ENCODE data around the gene POT1.
A peak's percentile ranks its signal among the peaks of the same experiment; 100 is the strongest.
"Not testable (repeated sequence)": the region's sequence is repeated elsewhere in the genome, so short reads cannot be mapped to it uniquely, and the experiment has no call there.

POT1 gene, protein sequence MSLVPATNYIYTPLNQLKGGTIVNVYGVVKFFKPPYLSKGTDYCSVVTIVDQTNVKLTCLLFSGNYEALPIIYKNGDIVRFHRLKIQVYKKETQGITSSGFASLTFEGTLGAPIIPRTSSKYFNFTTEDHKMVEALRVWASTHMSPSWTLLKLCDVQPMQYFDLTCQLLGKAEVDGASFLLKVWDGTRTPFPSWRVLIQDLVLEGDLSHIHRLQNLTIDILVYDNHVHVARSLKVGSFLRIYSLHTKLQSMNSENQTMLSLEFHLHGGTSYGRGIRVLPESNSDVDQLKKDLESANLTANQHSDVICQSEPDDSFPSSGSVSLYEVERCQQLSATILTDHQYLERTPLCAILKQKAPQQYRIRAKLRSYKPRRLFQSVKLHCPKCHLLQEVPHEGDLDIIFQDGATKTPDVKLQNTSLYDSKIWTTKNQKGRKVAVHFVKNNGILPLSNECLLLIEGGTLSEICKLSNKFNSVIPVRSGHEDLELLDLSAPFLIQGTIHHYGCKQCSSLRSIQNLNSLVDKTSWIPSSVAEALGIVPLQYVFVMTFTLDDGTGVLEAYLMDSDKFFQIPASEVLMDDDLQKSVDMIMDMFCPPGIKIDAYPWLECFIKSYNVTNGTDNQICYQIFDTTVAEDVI

DNA sequence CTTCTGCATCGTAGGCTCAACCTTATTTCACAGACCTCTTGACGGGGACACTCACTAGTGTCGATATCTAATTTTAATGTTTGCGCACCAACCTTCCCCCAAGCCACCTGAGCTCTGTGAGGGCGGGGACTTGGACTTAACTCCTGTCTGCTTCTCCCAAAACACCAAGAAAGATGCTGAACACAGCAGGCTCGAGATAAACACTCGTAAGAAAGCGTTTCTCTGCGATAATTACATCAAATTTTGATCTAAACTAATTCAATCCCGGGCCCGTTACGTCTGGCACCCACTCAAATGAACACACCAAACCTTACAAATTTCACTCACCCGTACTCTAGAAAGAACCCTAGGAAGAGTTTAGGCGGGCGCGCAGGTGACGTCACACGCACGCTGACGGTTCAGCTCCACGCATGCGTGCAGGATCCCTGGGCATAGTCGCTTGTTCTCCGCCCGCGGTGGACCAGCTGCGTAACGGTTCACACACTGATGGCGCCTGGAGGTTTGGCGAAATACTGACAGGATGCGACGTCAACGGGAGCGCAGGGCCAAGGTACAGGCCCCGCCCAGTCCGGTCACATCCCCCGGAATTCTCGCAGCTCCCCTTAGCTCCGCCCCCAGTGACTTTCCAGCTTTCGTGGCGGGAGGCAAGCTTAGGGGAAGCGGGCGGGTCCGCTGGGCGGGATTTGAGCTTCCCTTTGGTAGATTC, at the start of gene POT1:
Gene POT1, minus strand, starts transcription at position 359 of the 706 bp plus-strand sequence. CDS start 32,652 bp downstream, outside the sequence.
- peak within 1 kb of the TSS; percentile 82 to 86 for H3K4me3 ChIP-seq (ENCODE audit: low read depth in 1 of 2, low read length in 2 of 2)
- no peaks in the 10 kb centered on the region for H3K27me3 ChIP-seq (ENCODE audit: control insufficient read depth in 1 of 2, insufficient read depth in 2 of 2, low read length in 2 of 2)
- peak within 1 kb of the TSS; percentile 26 for H3K27ac ChIP-seq (ENCODE audit: low read depth, low read length)
- H3K4me1 ChIP-seq (ENCODE audit: control insufficient read depth in 1 of 2, insufficient read depth in 2 of 2, low read length in 2 of 2) = peaks cover 0 to 7% of the 10 kb centered on the region in 2 donors
- no peaks in the 10 kb centered on the region for H3K9me3 ChIP-seq (ENCODE audit: control insufficient read depth in 1 of 2, low read length in 2 of 2)
- H3K9ac ChIP-seq (ENCODE audit: low read depth in 1 of 2, low read length in 2 of 2) = peak within 1 kb of the TSS; percentile 71 to 73
- H3K36me3 ChIP-seq (ENCODE audit: control insufficient read depth in 1 of 2, insufficient read depth in 2 of 2, low read length in 2 of 2) = no peaks in the 10 kb centered on the region

DNA sequence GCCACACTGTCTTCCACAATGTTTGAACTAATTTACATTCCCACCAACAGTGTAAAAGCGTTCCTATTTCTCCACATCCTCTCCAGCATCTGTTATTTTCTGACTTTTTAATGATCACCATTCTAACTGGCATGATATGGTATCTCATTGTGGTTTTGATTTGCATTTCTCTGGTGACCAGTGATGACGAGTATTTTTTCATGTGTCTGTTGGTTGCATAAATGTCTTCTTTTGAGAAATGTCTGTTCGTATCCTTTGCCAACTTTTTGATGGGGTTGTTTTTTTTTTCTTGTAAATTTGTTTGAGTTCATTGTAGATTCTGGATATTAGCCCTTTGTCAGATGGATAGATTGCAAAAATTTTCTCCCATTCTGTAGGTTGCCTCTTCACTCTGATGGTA, 45.5 kb upstream of the POT1 start:
- not testable (repeated sequence) for H3K27me3 ChIP-seq (ENCODE audit: control insufficient read depth in 1 of 2, insufficient read depth in 2 of 2, low read length in 2 of 2); H3K9me3 ChIP-seq (ENCODE audit: control insufficient read depth in 1 of 2, low read length in 2 of 2); H3K4me1 ChIP-seq (ENCODE audit: control insufficient read depth in 1 of 2, insufficient read depth in 2 of 2, low read length in 2 of 2); H3K36me3 ChIP-seq (ENCODE audit: control insufficient read depth in 1 of 2, insufficient read depth in 2 of 2, low read length in 2 of 2); H3K27ac ChIP-seq (ENCODE audit: low read depth, low read length); H3K4me3 ChIP-seq (ENCODE audit: low read depth in 1 of 2, low read length in 2 of 2); H3K9ac ChIP-seq (ENCODE audit: low read depth in 1 of 2, low read length in 2 of 2)

DNA sequence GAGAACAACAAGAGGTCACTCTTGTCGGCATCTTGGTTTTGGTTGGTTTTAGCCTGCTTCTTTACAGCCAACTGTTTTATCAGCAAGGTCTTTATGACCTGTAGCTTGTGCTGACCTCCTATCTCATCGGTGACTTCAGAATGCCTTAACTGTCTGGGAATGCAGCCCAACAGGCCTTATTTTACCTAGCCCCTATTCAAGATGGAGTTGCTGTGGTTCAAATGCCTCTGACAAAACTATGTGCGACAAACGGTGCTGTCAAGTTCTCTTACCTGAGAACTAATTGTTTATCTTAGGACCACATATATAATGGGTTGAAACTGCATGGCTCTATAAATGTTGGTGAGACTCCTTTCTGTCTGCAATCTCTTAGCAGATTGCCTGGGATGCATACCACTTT, 35.9 kb upstream of the POT1 start:
- Histone ChIP-seq H3K9ac (ENCODE audit: low read depth in 1 of 2, low read length in 2 of 2) (no peak overlapping the region), H3K9me3 (ENCODE audit: control insufficient read depth in 1 of 2, low read length in 2 of 2) (no peaks in the 10 kb centered on the region), H3K27me3 (ENCODE audit: control insufficient read depth in 1 of 2, insufficient read depth in 2 of 2, low read length in 2 of 2) (no peaks in the 10 kb centered on the region), H3K4me3 (ENCODE audit: low read depth in 1 of 2, low read length in 2 of 2) (no peak overlapping the region), H3K4me1 (ENCODE audit: control insufficient read depth in 1 of 2, insufficient read depth in 2 of 2, low read length in 2 of 2) (no peaks in the 10 kb centered on the region), H3K36me3 (ENCODE audit: control insufficient read depth in 1 of 2, insufficient read depth in 2 of 2, low read length in 2 of 2) (no peaks in the 10 kb centered on the region), H3K27ac (ENCODE audit: low read depth, low read length) (no peak overlapping the region)

DNA sequence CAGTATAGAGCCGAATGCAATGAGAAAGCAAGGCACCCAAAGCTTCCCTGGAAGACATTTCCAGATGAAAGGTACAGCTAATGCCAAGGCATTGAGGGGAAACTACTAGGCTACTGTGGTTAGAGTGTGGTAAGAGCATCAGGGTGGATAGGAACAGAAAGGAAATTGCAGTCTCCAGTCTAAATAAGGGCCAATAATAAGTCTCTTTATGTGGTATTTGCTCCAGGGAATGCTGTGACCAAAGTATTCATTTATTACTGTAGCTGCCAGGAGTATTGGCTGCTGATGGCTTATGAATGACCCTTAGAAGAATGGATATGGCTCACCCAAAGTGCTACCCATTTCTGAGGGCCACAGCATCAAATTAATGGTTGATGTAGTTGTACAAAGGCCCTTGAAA, 30.1 kb upstream of the POT1 start:
- H3K9ac ChIP-seq (ENCODE audit: low read depth in 1 of 2, low read length in 2 of 2) = no peak overlapping the region
- no peaks in the 10 kb centered on the region for H3K27me3 ChIP-seq (ENCODE audit: control insufficient read depth in 1 of 2, insufficient read depth in 2 of 2, low read length in 2 of 2)
- H3K36me3 ChIP-seq (ENCODE audit: control insufficient read depth in 1 of 2, insufficient read depth in 2 of 2, low read length in 2 of 2) = no peaks in the 10 kb centered on the region
- no peaks in the 10 kb centered on the region for H3K9me3 ChIP-seq (ENCODE audit: control insufficient read depth in 1 of 2, low read length in 2 of 2)
- H3K4me3 ChIP-seq (ENCODE audit: low read depth in 1 of 2, low read length in 2 of 2) = no peak overlapping the region
- no peak overlapping the region for H3K27ac ChIP-seq (ENCODE audit: low read depth, low read length)
- H3K4me1 ChIP-seq (ENCODE audit: control insufficient read depth in 1 of 2, insufficient read depth in 2 of 2, low read length in 2 of 2) = no peaks in the 10 kb centered on the region

DNA sequence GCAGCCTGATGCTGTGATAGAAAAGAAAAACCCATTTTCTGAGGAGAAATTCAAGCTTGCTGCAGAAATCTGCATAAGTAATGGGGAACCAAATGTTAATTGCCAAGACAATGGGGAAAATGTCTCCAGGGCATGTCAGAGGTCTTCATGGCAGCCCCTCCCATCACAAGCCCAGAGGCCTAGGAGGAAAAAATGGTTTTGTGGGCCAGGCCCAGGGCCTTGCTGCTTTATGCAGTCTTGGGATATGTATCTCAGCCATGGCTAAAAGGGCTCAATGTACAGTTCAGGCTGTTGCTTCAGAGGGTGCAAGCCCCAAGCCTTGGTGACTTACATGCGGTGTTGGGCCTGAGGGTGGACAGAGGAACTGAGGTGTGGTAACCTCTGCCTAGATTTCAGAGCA, 28.3 kb upstream of the POT1 start:
- H3K27ac ChIP-seq (ENCODE audit: low read depth, low read length); H3K9ac ChIP-seq (ENCODE audit: low read depth in 1 of 2, low read length in 2 of 2); H3K36me3 ChIP-seq (ENCODE audit: control insufficient read depth in 1 of 2, insufficient read depth in 2 of 2, low read length in 2 of 2); H3K4me3 ChIP-seq (ENCODE audit: low read depth in 1 of 2, low read length in 2 of 2); H3K27me3 ChIP-seq (ENCODE audit: control insufficient read depth in 1 of 2, insufficient read depth in 2 of 2, low read length in 2 of 2); H3K9me3 ChIP-seq (ENCODE audit: control insufficient read depth in 1 of 2, low read length in 2 of 2); H3K4me1 ChIP-seq (ENCODE audit: control insufficient read depth in 1 of 2, insufficient read depth in 2 of 2, low read length in 2 of 2): not testable (repeated sequence)

DNA sequence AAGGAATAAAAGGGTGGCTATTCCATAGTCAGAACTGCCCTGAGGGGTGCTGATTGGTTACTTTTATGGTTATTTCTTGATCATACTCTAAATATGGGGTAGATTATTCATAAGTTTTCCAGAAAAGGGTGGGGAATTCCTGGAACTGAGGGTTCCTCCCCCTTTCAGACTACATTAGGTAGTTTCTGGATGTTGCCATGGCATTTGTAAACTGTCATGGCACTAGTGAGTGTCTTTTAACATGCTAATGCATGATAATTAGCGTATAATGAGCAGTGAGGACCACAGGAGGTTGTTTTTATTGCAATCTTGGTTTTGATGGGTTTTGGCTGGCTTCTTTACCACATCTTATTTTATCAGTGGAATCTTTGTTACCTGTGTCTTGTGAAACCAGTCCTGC, 26.5 kb upstream of the POT1 start:
- no peaks in the 10 kb centered on the region for H3K9me3 ChIP-seq (ENCODE audit: control insufficient read depth in 1 of 2, low read length in 2 of 2)
- H3K4me3 ChIP-seq (ENCODE audit: low read depth in 1 of 2, low read length in 2 of 2) = no peak overlapping the region
- no peaks in the 10 kb centered on the region for H3K4me1 ChIP-seq (ENCODE audit: control insufficient read depth in 1 of 2, insufficient read depth in 2 of 2, low read length in 2 of 2)
- H3K27ac ChIP-seq (ENCODE audit: low read depth, low read length) = no peak overlapping the region
- H3K36me3 ChIP-seq (ENCODE audit: control insufficient read depth in 1 of 2, insufficient read depth in 2 of 2, low read length in 2 of 2) = no peaks in the 10 kb centered on the region
- no peak overlapping the region for H3K9ac ChIP-seq (ENCODE audit: low read depth in 1 of 2, low read length in 2 of 2)
- H3K27me3 ChIP-seq (ENCODE audit: control insufficient read depth in 1 of 2, insufficient read depth in 2 of 2, low read length in 2 of 2) = no peaks in the 10 kb centered on the region

DNA sequence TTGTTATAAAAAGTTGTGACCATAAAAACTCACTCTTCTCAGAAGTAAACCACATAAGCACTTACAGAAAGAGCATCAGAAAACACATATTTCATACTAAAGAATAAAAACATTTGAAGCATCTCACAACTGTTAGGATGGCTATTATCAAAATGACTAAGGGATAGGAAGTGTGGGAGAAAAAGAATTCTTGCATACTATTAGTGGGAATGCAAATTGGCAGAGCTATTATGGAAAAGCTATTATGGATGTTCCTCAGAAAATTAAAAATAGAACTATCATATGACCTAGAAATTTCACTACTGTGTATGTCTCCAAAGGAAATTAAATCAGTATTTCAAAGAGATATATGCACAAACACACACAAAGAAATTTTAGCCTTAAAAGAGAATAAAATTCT, 25.2 kb upstream of the POT1 start:
- H3K4me3 ChIP-seq (ENCODE audit: low read depth in 1 of 2, low read length in 2 of 2) = no peak overlapping the region
- no peak overlapping the region for H3K27ac ChIP-seq (ENCODE audit: low read depth, low read length)
- H3K36me3 ChIP-seq (ENCODE audit: control insufficient read depth in 1 of 2, insufficient read depth in 2 of 2, low read length in 2 of 2) = no peaks in the 10 kb centered on the region
- no peak overlapping the region for H3K9ac ChIP-seq (ENCODE audit: low read depth in 1 of 2, low read length in 2 of 2)
- H3K9me3 ChIP-seq (ENCODE audit: control insufficient read depth in 1 of 2, low read length in 2 of 2) = no peaks in the 10 kb centered on the region
- H3K4me1 ChIP-seq (ENCODE audit: control insufficient read depth in 1 of 2, insufficient read depth in 2 of 2, low read length in 2 of 2) = no peaks in the 10 kb centered on the region
- H3K27me3 ChIP-seq (ENCODE audit: control insufficient read depth in 1 of 2, insufficient read depth in 2 of 2, low read length in 2 of 2) = no peaks in the 10 kb centered on the region

DNA sequence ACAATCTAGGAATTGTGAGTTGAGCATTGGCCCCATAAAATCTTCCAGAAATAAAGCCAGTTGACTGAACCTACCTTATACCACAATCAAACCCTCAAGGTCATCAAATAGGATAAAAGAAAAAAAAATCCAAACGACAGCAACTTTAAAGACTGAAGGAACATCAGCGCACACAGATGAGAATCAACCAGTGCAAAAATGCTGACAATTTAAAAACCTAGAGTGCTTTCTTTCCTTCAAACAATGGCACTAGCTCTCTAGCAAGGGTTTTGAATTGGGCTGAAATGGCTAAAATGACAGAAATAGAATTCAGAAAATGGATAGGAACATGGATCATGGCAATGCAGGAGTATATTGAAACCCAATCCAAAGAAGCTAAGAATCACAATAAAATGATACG, 16.1 kb upstream of the POT1 start:
- no peak overlapping the region for H3K9ac ChIP-seq (ENCODE audit: low read depth in 1 of 2, low read length in 2 of 2)
- no peak overlapping the region for H3K27ac ChIP-seq (ENCODE audit: low read depth, low read length)
- H3K27me3 ChIP-seq (ENCODE audit: control insufficient read depth in 1 of 2, insufficient read depth in 2 of 2, low read length in 2 of 2) = no peaks in the 10 kb centered on the region
- no peaks in the 10 kb centered on the region for H3K36me3 ChIP-seq (ENCODE audit: control insufficient read depth in 1 of 2, insufficient read depth in 2 of 2, low read length in 2 of 2)
- H3K4me1 ChIP-seq (ENCODE audit: control insufficient read depth in 1 of 2, insufficient read depth in 2 of 2, low read length in 2 of 2) = no peaks in the 10 kb centered on the region
- H3K9me3 ChIP-seq (ENCODE audit: control insufficient read depth in 1 of 2, low read length in 2 of 2) = peaks cover 0 to 2% of the 10 kb centered on the region in 2 donors
- no peak overlapping the region for H3K4me3 ChIP-seq (ENCODE audit: low read depth in 1 of 2, low read length in 2 of 2)

DNA sequence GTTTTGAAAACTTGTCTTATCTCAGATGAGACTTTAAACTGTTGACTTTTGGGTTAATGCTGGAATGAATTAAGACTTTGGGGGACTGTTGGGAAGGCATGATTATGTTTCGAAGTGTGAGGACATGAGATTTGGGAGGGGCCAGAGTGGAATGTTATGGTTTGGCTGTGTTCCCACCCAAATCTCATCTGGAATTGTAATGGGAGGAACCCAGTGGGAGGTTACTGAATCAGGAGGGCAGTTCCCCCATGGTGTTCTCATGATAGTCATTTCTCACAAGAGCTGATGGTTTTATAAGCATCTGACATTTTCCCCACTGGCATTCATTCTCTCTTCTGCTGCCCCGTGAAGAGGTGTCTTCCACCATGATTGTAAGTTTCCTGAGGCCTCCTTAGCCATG, 13.8 kb upstream of the POT1 start:
- no peak overlapping the region for H3K27ac ChIP-seq (ENCODE audit: low read depth, low read length)
- no peaks in the 10 kb centered on the region for H3K27me3 ChIP-seq (ENCODE audit: control insufficient read depth in 1 of 2, insufficient read depth in 2 of 2, low read length in 2 of 2)
- no peak overlapping the region for H3K9ac ChIP-seq (ENCODE audit: low read depth in 1 of 2, low read length in 2 of 2)
- no peaks in the 10 kb centered on the region for H3K36me3 ChIP-seq (ENCODE audit: control insufficient read depth in 1 of 2, insufficient read depth in 2 of 2, low read length in 2 of 2)
- peaks cover 0 to 2% of the 10 kb centered on the region in 2 donors for H3K9me3 ChIP-seq (ENCODE audit: control insufficient read depth in 1 of 2, low read length in 2 of 2)
- no peak overlapping the region for H3K4me3 ChIP-seq (ENCODE audit: low read depth in 1 of 2, low read length in 2 of 2)
- H3K4me1 ChIP-seq (ENCODE audit: control insufficient read depth in 1 of 2, insufficient read depth in 2 of 2, low read length in 2 of 2) = no peaks in the 10 kb centered on the region

DNA sequence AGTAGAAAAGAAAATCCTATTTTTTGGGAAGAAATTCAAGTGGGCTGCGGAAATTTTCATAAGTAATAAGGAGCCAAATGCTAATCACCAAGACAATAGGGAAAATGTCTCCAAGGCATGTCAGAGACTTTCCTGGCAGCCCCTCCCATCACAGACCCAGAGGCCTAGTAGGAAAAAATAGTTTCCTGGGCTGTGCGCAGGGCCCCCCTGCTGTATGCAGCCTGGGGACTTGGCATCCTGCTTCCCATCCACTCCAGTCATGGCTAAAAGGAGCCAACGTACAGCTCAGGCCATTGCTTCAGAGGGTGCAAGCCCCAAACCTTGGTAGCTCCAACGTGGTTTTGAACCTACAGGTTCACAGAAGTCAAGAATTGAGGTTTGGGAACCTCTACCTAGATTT, 12.8 kb upstream of the POT1 start:
- Histone ChIP-seq H3K27me3 (ENCODE audit: control insufficient read depth in 1 of 2, insufficient read depth in 2 of 2, low read length in 2 of 2) (no peaks in the 10 kb centered on the region), H3K4me1 (ENCODE audit: control insufficient read depth in 1 of 2, insufficient read depth in 2 of 2, low read length in 2 of 2) (no peaks in the 10 kb centered on the region), H3K4me3 (ENCODE audit: low read depth in 1 of 2, low read length in 2 of 2) (no peak overlapping the region), H3K36me3 (ENCODE audit: control insufficient read depth in 1 of 2, insufficient read depth in 2 of 2, low read length in 2 of 2) (no peaks in the 10 kb centered on the region), H3K9ac (ENCODE audit: low read depth in 1 of 2, low read length in 2 of 2) (no peak overlapping the region), H3K27ac (ENCODE audit: low read depth, low read length) (no peak overlapping the region), H3K9me3 (ENCODE audit: control insufficient read depth in 1 of 2, low read length in 2 of 2) (peaks cover 0 to 2% of the 10 kb centered on the region in 2 donors)

All from duodenal mucosa (tissue), 2 donors.